ENCODE results near the gene SLC25A11. TPM values are rescaled to one million over a fixed set of nuclear protein-coding genes. Genes with fewer than 3 reads are reported as not detected.

Gene SLC25A11
- polyA plus RNA-seq, 1 of the 3 experiments (the other 2 are of a cell fraction), result 82.8 TPM

GRCh38 chr17:4950075-4950745 is 10.4 kb upstream of the SLC25A11 start (continued):
- TF ChIP-seq YY1 (IDR thresholded peaks at IDR 0.05; ENCODE audit: low read depth) (0 out of 2 replicates have a peak, but pooled peaks have one; percentile 5), USF2 (IDR thresholded peaks at IDR 0.05; ENCODE audit: borderline replicate concordance, low read depth, low read length) (no peak), NFIC (IDR thresholded peaks at IDR 0.05; ENCODE audit: borderline replicate concordance) (no peak; the same call in none of the 2 replicates), TEAD4 (IDR thresholded peaks at IDR 0.05; ENCODE audit: borderline replicate concordance, insufficient read depth) (no peak), POLR2AphosphoS5 (IDR thresholded peaks at IDR 0.05; ENCODE audit: low read depth, low read length) (peak; percentile 42), TAF1 (IDR thresholded peaks at IDR 0.05; ENCODE audit: borderline replicate concordance, low read depth, low read length) (no peak), MXI1 (IDR thresholded peaks at IDR 0.05; ENCODE audit: low read depth, low read length) (peak; percentile 45), FOSL2 (IDR thresholded peaks at IDR 0.05; ENCODE audit: borderline replicate concordance, low read depth) (no peak), PBX3 (IDR thresholded peaks at IDR 0.05) (peak; percentile 47; the same call in 1 of the 2 replicates)

- Histone ChIP-seq H3K79me2 (ENCODE audit: insufficient read depth) (peaks cover 65% of the 10 kb centered on the region), H3K27ac (ENCODE audit: low read depth in 2 of 2, low read length in 1 of 2) (peak overlapping the region; percentile 97 to 100), H3K9me3 (no peaks in the 10 kb centered on the region), H3K36me3 (replicated peaks in 1 of 2; ENCODE audit: control insufficient read depth in 1 of 2, insufficient read depth in 2 of 2, low read length in 1 of 2) (peaks cover 21 to 25% of the 10 kb centered on the region in 2 experiments), H3K27me3 (ENCODE audit: insufficient read depth) (no peaks in the 10 kb centered on the region), H3K9me2 (no peaks in the 10 kb centered on the region), H3K4me3 (ENCODE audit: low read depth in 2 of 2, low read length in 1 of 2) (peak overlapping the region; percentile 79 to 99), H3K4me1 (ENCODE audit: control insufficient read depth in 1 of 2, insufficient read depth in 2 of 2, low read depth in 1 of 2, low read length in 1 of 2) (peaks cover 40 to 44% of the 10 kb centered on the region in 2 experiments), H3F3A (replicated peaks; ENCODE audit: insufficient read depth) (peaks cover 56% of the 10 kb centered on the region), H3K9ac (peak overlapping the region; percentile 99), H2AFZ (ENCODE audit: low read depth) (no peak overlapping the region), H4K20me1 (ENCODE audit: insufficient read depth) (peaks cover 30% of the 10 kb centered on the region), H3K4me2 (peak overlapping the region; percentile 98)
- WGBS (ENCODE audit: low lambda C conversion rate), result 1% methylated on average over 27 of the region's 75 CpGs
- DNase-seq, result peak; percentile 64
- ChIA-PET CTCF (interaction anchor here (0.9 to 2.7 kb wide), 3 partner anchors 9 to 48 kb away, joined by 3 to 13 read pairs (median 3); partner anchors contain the start of genes INCA1, KIF1C, RNF167 and SLC25A11), POLR2A (interaction anchor here (1.3 to 6.7 kb wide), 4 partner anchors 9 to 48 kb away, joined by 5 to 56 read pairs (median 24); partner anchors contain the start of genes INCA1, KIF1C, RNF167 and SLC25A11)
- TF ChIP-seq USF1 (IDR thresholded peaks at IDR 0.05; ENCODE audit: borderline replicate concordance, low read depth) (peak; percentile 57; the same call in 1 of the 2 replicates), MXI1 (IDR thresholded peaks at IDR 0.05; ENCODE audit: low read depth, low read length) (peak; percentile 60; the same call in 1 of the 2 replicates), EZH2phosphoT487 (IDR thresholded peaks at IDR 0.05; ENCODE audit: borderline replicate concordance, low read depth) (no peak), USF2 (IDR thresholded peaks at IDR 0.05; ENCODE audit: borderline replicate concordance, low read depth, low read length) (no peak), JUND (IDR thresholded peaks at IDR 0.05) (no peak), GATA2 (CRISPR knock-in tag; IDR thresholded peaks at IDR 0.05) (no peak), SIN3A (IDR thresholded peaks at IDR 0.05; ENCODE audit: borderline replicate concordance, low read depth, low read length) (peak; percentile 46; the same call in 1 of the 2 replicates), EP300 (IDR thresholded peaks at IDR 0.05; ENCODE audit: borderline replicate concordance in 1 of 2, low read depth in 1 of 2, low read length in 1 of 2) (peak in 1 of 2 experiments; percentile 43; a peak in 2 of 4 replicates), ELF1 (IDR thresholded peaks at IDR 0.05) (no peak), TEAD4 (IDR thresholded peaks at IDR 0.05; ENCODE audit: borderline replicate concordance, insufficient read depth) (peak; percentile 9; the same call in 1 of the 2 replicates), RAD21 (IDR thresholded peaks at IDR 0.05; ENCODE audit: low read length) (no peak), FOSL2 (IDR thresholded peaks at IDR 0.05; ENCODE audit: borderline replicate concordance, low read depth) (peak; percentile 12; the same call in 1 of the 2 replicates), IRF3 (IDR thresholded peaks at IDR 0.05; ENCODE audit: low read depth, low read length) (no peak), ZBTB33 (IDR thresholded peaks at IDR 0.05; ENCODE audit: borderline replicate concordance, low read depth) (no peak), RXRA (IDR thresholded peaks at IDR 0.05; ENCODE audit: borderline replicate concordance, low read depth) (no peak; the same call in 1 of the 2 replicates), POLR2AphosphoS5 (IDR thresholded peaks at IDR 0.05; ENCODE audit: low read depth, low read length) (no peak)
These were observed 9.7 kb upstream of the SLC25A11 start for GRCh38 chr17:4949321-4950074.
